WTC11 (cell line): ENCODE results near the gene NEDD4.

Experiments
- AR ChIP-seq: fragments of 250-450 bp; sonication (Bioruptor Pico); IDR thresholded peaks from 2 replicates; pipeline ENCODE4 v1.9.0; 2021; ENCODE audit warnings: mild to moderate bottlenecking
- CREB1 ChIP-seq: sonication (generic); formaldehyde crosslinking; IDR thresholded peaks from 2 replicates; pipeline ENCODE4 v1.8.0; 2023; ENCODE audit warnings: mild to moderate bottlenecking, missing genetic modification reagents
- CREM ChIP-seq: sonication (generic); formaldehyde crosslinking; IDR thresholded peaks from 2 replicates; pipeline ENCODE4 v1.8.1; 2022; ENCODE audit warnings: mild to moderate bottlenecking, missing genetic modification reagents, moderate library complexity
- E2F4 ChIP-seq: sonication (generic); formaldehyde crosslinking; IDR thresholded peaks from 2 replicates; pipeline ENCODE4 v1.8.1; 2022; ENCODE audit warnings: low read depth, mild to moderate bottlenecking, moderate library complexity, missing genetic modification reagents, borderline replicate concordance
- KAT7 ChIP-seq: sonication (generic); formaldehyde crosslinking; IDR thresholded peaks from 2 replicates; pipeline ENCODE4 v1.8.1; 2023; ENCODE audit warnings: missing genetic modification reagents, mild to moderate bottlenecking, borderline replicate concordance
- MXD4 ChIP-seq: fragments of 250-450 bp; sonication (Bioruptor Pico); IDR thresholded peaks from 2 replicates; pipeline ENCODE4 v1.8.0; 2021; ENCODE audit warnings: mild to moderate bottlenecking, moderate library complexity, borderline replicate concordance
- MYBL2 ChIP-seq: sonication (generic); formaldehyde crosslinking; IDR thresholded peaks from 2 replicates; pipeline ENCODE4 v1.8.1; 2023; ENCODE audit warnings: mild to moderate bottlenecking, moderate library complexity, missing genetic modification reagents
- TEAD1 ChIP-seq: sonication (generic); formaldehyde crosslinking; IDR thresholded peaks from 2 replicates; pipeline ENCODE4 v1.8.0; 2022; ENCODE audit warnings: mild to moderate bottlenecking, missing genetic modification reagents
- ZNF232 ChIP-seq: sonication (generic); formaldehyde crosslinking; IDR thresholded peaks from 2 replicates; pipeline ENCODE4 v1.8.0; 2022; ENCODE audit warnings: mild to moderate bottlenecking, missing genetic modification reagents
- ZNF263 ChIP-seq: sonication (generic); formaldehyde crosslinking; IDR thresholded peaks from 2 replicates; pipeline ENCODE4 v1.8.1; 2022; ENCODE audit warnings: low read depth, mild to moderate bottlenecking, moderate library complexity, missing genetic modification reagents
- TF ChIP-seq, protein P1 (sequence below): fragments of 200-600 bp; IDR thresholded peaks from 2 replicates; pipeline ENCODE4 v1.8.0; 2022; ENCODE audit warnings: antibody characterized with exemption
- TF ChIP-seq, protein P2 (sequence below): sonication (generic); formaldehyde crosslinking; IDR thresholded peaks from 2 replicates; pipeline ENCODE4 v1.8.0; 2023; ENCODE audit warnings: mild to moderate bottlenecking, missing genetic modification reagents
- TF ChIP-seq, protein P3 (sequence below): sonication (generic); formaldehyde crosslinking; IDR thresholded peaks from 2 replicates; pipeline ENCODE4 v1.8.0; 2022; ENCODE audit warnings: mild to moderate bottlenecking, missing genetic modification reagents
- TF ChIP-seq, protein P4 (sequence below): sonication (generic); formaldehyde crosslinking; conservative IDR thresholded peaks from 2 replicates; pipeline ENCODE4 v1.8.1; 2022; ENCODE audit warnings: mild to moderate bottlenecking, missing genetic modification reagents

DNA sequence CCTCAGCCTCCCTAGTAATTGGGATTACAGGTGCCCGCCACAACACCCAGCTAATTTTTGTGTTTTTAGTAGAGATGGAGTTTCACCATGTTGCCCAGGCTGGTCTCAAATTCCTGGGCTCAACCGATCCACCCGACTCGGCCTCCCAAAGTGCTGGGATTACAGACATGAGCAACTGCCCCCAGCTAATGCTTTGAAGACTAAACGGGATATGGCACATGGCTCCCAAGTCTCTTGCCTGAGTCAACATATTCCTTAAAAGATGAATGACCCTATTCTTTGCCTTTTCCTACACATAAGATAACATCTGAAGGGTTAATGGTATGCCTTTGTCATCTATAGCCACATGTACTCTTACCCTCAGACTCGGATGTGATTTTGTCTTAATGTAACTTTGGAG, 38.4 kb upstream of the NEDD4 start:
- TF ChIP-seq CREM (no peak), CREB1 (CRISPR knock-in tag) (no peak), ZNF263 (CRISPR knock-in tag) (no peak), E2F4 (CRISPR knock-in tag) (no peak), TEAD1 (CRISPR knock-in tag) (no peak), MYBL2 (no peak), MXD4 (CRISPR knock-in tag) (no peak), AR (CRISPR knock-in tag) (no peak), KAT7 (CRISPR knock-in tag) (no peak), ZNF232 (CRISPR knock-in tag) (no peak)
- TF ChIP-seq, protein P1, sequence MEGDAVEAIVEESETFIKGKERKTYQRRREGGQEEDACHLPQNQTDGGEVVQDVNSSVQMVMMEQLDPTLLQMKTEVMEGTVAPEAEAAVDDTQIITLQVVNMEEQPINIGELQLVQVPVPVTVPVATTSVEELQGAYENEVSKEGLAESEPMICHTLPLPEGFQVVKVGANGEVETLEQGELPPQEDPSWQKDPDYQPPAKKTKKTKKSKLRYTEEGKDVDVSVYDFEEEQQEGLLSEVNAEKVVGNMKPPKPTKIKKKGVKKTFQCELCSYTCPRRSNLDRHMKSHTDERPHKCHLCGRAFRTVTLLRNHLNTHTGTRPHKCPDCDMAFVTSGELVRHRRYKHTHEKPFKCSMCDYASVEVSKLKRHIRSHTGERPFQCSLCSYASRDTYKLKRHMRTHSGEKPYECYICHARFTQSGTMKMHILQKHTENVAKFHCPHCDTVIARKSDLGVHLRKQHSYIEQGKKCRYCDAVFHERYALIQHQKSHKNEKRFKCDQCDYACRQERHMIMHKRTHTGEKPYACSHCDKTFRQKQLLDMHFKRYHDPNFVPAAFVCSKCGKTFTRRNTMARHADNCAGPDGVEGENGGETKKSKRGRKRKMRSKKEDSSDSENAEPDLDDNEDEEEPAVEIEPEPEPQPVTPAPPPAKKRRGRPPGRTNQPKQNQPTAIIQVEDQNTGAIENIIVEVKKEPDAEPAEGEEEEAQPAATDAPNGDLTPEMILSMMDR = no peak
- TF ChIP-seq, protein P2, sequence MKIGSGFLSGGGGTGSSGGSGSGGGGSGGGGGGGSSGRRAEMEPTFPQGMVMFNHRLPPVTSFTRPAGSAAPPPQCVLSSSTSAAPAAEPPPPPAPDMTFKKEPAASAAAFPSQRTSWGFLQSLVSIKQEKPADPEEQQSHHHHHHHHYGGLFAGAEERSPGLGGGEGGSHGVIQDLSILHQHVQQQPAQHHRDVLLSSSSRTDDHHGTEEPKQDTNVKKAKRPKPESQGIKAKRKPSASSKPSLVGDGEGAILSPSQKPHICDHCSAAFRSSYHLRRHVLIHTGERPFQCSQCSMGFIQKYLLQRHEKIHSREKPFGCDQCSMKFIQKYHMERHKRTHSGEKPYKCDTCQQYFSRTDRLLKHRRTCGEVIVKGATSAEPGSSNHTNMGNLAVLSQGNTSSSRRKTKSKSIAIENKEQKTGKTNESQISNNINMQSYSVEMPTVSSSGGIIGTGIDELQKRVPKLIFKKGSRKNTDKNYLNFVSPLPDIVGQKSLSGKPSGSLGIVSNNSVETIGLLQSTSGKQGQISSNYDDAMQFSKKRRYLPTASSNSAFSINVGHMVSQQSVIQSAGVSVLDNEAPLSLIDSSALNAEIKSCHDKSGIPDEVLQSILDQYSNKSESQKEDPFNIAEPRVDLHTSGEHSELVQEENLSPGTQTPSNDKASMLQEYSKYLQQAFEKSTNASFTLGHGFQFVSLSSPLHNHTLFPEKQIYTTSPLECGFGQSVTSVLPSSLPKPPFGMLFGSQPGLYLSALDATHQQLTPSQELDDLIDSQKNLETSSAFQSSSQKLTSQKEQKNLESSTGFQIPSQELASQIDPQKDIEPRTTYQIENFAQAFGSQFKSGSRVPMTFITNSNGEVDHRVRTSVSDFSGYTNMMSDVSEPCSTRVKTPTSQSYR (CRISPR knock-in tag) = no peak
- TF ChIP-seq, protein P3, sequence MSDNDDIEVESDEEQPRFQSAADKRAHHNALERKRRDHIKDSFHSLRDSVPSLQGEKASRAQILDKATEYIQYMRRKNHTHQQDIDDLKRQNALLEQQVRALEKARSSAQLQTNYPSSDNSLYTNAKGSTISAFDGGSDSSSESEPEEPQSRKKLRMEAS = no peak
- TF ChIP-seq, protein P4, sequence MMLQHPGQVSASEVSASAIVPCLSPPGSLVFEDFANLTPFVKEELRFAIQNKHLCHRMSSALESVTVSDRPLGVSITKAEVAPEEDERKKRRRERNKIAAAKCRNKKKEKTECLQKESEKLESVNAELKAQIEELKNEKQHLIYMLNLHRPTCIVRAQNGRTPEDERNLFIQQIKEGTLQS (CRISPR knock-in tag) = no peak
